ENCODE results near the gene INS. TPM values are rescaled to one million over a fixed set of nuclear protein-coding genes. Genes with fewer than 3 reads are reported as not detected.

INS gene
- total and polyA plus RNA-seq, 2 of the 13 experiments (the other 11 are each of a cell fraction or from before 2014, with no cell fraction given), result not detected

GRCh38 chr11:2196970-2197770 lies 36.2 kb upstream of the INS start (continued):
- TF ChIP-seq ZFP91 (CRISPR knock-in tag; IDR thresholded peaks at IDR 0.05; ENCODE audit: borderline replicate concordance) (0 out of 2 replicates have a peak, but pooled peaks have one; percentile 45), ZNF615 (CRISPR knock-in tag; IDR thresholded peaks at IDR 0.05; ENCODE audit: borderline replicate concordance) (no peak), CHCHD3 (CRISPR knock-in tag; IDR thresholded peaks at IDR 0.05) (no peak), KDM2A (CRISPR knock-in tag; IDR thresholded peaks at IDR 0.05; ENCODE audit: borderline replicate concordance, low read depth) (peak; percentile 76; the same call in 1 of the 2 replicates), GATAD2A (CRISPR knock-in tag; IDR thresholded peaks at IDR 0.05) (0 out of 2 replicates have a peak, but pooled peaks have one; percentile 48), ZNF878 (CRISPR knock-in tag; IDR thresholded peaks at IDR 0.05) (no peak), ZBTB38 (CRISPR knock-in tag; IDR thresholded peaks at IDR 0.05) (peak; percentile 56), REPIN1 (CRISPR knock-in tag; IDR thresholded peaks at IDR 0.05; ENCODE audit: borderline replicate concordance, low read depth) (0 out of 2 replicates have a peak, but pooled peaks have one; percentile 45), KDM3A (CRISPR knock-in tag; IDR thresholded peaks at IDR 0.05; ENCODE audit: low read depth) (peak; percentile 79; the same call in 1 of the 2 replicates), GTF2F1 (IDR thresholded peaks at IDR 0.05; ENCODE audit: low read length) (no peak), RAD21 (CRISPR knock-in tag; IDR thresholded peaks at IDR 0.05) (peak; percentile 96), ZNF644 (CRISPR knock-in tag; IDR thresholded peaks at IDR 0.05; ENCODE audit: low read depth) (no peak), PATZ1 (CRISPR knock-in tag; IDR thresholded peaks at IDR 0.05) (peak; percentile 43; the same call in 1 of the 2 replicates), JARID2 (CRISPR knock-in tag; IDR thresholded peaks at IDR 0.05; ENCODE audit: insufficient replicate concordance) (peak; percentile 67)
- TF ChIP-seq, protein P1, sequence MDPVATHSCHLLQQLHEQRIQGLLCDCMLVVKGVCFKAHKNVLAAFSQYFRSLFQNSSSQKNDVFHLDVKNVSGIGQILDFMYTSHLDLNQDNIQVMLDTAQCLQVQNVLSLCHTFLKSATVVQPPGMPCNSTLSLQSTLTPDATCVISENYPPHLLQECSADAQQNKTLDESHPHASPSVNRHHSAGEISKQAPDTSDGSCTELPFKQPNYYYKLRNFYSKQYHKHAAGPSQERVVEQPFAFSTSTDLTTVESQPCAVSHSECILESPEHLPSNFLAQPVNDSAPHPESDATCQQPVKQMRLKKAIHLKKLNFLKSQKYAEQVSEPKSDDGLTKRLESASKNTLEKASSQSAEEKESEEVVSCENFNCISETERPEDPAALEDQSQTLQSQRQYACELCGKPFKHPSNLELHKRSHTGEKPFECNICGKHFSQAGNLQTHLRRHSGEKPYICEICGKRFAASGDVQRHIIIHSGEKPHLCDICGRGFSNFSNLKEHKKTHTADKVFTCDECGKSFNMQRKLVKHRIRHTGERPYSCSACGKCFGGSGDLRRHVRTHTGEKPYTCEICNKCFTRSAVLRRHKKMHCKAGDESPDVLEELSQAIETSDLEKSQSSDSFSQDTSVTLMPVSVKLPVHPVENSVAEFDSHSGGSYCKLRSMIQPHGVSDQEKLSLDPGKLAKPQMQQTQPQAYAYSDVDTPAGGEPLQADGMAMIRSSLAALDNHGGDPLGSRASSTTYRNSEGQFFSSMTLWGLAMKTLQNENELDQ (CRISPR knock-in tag; IDR thresholded peaks at IDR 0.05; ENCODE audit: borderline replicate concordance), result peak; percentile 74; the same call in 1 of the 2 replicates
- TF ChIP-seq, protein P2, sequence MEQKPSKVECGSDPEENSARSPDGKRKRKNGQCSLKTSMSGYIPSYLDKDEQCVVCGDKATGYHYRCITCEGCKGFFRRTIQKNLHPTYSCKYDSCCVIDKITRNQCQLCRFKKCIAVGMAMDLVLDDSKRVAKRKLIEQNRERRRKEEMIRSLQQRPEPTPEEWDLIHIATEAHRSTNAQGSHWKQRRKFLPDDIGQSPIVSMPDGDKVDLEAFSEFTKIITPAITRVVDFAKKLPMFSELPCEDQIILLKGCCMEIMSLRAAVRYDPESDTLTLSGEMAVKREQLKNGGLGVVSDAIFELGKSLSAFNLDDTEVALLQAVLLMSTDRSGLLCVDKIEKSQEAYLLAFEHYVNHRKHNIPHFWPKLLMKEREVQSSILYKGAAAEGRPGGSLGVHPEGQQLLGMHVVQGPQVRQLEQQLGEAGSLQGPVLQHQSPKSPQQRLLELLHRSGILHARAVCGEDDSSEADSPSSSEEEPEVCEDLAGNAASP (CRISPR knock-in tag; IDR thresholded peaks at IDR 0.05; ENCODE audit: borderline replicate concordance), result 0 out of 2 replicates have a peak, but pooled peaks have one; percentile 51
- TF ChIP-seq, protein P3, sequence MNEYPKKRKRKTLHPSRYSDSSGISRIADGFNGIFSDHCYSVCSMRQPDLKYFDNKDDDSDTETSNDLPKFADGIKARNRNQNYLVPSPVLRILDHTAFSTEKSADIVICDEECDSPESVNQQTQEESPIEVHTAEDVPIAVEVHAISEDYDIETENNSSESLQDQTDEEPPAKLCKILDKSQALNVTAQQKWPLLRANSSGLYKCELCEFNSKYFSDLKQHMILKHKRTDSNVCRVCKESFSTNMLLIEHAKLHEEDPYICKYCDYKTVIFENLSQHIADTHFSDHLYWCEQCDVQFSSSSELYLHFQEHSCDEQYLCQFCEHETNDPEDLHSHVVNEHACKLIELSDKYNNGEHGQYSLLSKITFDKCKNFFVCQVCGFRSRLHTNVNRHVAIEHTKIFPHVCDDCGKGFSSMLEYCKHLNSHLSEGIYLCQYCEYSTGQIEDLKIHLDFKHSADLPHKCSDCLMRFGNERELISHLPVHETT (CRISPR knock-in tag; conservative IDR thresholded peaks at IDR 0.05), result no peak

Data from HepG2 (cell line).